Liver (tissue), 3 donors: ENCODE measurements around the gene IMPDH2.

Experiments used
- EGR1 ChIP-seq, 2 donors: IDR thresholded peaks; 2 replicates each; pipeline ENCODE4 v1.6.1; 2016 to 2018; ENCODE audit warnings: antibody characterized with exemption in 2 of 2, low read depth in 2 of 2
- FOXA1 ChIP-seq: IDR thresholded peaks from 2 replicates; pipeline ENCODE4 v1.6.1; 2016; ENCODE audit warnings: antibody characterized with exemption
- FOXA2 ChIP-seq: IDR thresholded peaks from 2 replicates; pipeline ENCODE4 v1.6.1; 2016; ENCODE audit warnings: antibody characterized with exemption
- JUND ChIP-seq, 2 donors: IDR thresholded peaks; 2 replicates each; pipeline ENCODE4 v1.6.1; 2016; ENCODE audit warnings: antibody characterized with exemption in 2 of 2
- RXRA ChIP-seq, 2 donors: IDR thresholded peaks; 2 replicates each; pipeline ENCODE4 v1.6.1; 2017 to 2018; ENCODE audit warnings: antibody characterized with exemption in 2 of 2, mild to moderate bottlenecking in 1 of 2
- TAF1 ChIP-seq: conservative IDR thresholded peaks from 2 replicates; pipeline ENCODE4 v1.6.1; 2016; ENCODE audit warnings: antibody characterized with exemption, mild to moderate bottlenecking
- TF ChIP-seq, protein P1 (sequence below): fragments of 150-350 bp; IDR thresholded peaks from 2 replicates; pipeline ENCODE4 v1.5.1; 2017; ENCODE audit warnings: improper control_type of control experiment, low read depth, low read length; ENCODE audit not compliant: missing input control
- TF ChIP-seq, protein P2 (sequence below): IDR thresholded peaks from 2 replicates; pipeline ENCODE4 v1.6.1; 2016; ENCODE audit warnings: antibody characterized with exemption, mild to moderate bottlenecking
- TF ChIP-seq, protein P3 (sequence below): IDR thresholded peaks from 2 replicates; pipeline ENCODE4 v1.6.1; 2016; ENCODE audit warnings: antibody characterized with exemption
- donor health status: healthy.
- donor health status: healthy.

DNA sequence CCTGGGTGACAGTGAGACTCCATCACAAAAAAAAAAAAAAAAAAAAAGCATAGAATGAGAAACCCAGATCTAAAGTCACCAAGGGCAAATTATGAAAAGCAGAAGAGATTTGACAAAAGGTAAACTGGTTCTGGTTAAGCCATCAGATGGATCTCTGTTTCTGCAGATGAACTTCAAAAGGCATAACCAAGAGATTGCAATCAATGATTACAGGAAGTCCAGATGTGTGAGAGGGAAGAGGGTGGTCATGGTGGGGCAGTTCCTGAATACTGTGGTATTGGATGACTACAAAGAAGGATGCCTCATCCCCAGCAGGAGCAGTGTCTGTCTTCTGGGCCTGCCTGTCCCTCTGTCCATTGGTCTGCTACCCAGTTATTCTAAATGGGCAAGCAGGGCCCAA, 35.4 kb downstream of the IMPDH2 start:
- no peak for TF ChIP-seq EGR1 (IDR thresholded peaks at IDR 0.05; ENCODE audit: low read depth in 2 of 2)
- TF ChIP-seq, protein P1, sequence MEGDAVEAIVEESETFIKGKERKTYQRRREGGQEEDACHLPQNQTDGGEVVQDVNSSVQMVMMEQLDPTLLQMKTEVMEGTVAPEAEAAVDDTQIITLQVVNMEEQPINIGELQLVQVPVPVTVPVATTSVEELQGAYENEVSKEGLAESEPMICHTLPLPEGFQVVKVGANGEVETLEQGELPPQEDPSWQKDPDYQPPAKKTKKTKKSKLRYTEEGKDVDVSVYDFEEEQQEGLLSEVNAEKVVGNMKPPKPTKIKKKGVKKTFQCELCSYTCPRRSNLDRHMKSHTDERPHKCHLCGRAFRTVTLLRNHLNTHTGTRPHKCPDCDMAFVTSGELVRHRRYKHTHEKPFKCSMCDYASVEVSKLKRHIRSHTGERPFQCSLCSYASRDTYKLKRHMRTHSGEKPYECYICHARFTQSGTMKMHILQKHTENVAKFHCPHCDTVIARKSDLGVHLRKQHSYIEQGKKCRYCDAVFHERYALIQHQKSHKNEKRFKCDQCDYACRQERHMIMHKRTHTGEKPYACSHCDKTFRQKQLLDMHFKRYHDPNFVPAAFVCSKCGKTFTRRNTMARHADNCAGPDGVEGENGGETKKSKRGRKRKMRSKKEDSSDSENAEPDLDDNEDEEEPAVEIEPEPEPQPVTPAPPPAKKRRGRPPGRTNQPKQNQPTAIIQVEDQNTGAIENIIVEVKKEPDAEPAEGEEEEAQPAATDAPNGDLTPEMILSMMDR: no peak
- TF ChIP-seq TAF1: no peak
- TF ChIP-seq, protein P2, sequence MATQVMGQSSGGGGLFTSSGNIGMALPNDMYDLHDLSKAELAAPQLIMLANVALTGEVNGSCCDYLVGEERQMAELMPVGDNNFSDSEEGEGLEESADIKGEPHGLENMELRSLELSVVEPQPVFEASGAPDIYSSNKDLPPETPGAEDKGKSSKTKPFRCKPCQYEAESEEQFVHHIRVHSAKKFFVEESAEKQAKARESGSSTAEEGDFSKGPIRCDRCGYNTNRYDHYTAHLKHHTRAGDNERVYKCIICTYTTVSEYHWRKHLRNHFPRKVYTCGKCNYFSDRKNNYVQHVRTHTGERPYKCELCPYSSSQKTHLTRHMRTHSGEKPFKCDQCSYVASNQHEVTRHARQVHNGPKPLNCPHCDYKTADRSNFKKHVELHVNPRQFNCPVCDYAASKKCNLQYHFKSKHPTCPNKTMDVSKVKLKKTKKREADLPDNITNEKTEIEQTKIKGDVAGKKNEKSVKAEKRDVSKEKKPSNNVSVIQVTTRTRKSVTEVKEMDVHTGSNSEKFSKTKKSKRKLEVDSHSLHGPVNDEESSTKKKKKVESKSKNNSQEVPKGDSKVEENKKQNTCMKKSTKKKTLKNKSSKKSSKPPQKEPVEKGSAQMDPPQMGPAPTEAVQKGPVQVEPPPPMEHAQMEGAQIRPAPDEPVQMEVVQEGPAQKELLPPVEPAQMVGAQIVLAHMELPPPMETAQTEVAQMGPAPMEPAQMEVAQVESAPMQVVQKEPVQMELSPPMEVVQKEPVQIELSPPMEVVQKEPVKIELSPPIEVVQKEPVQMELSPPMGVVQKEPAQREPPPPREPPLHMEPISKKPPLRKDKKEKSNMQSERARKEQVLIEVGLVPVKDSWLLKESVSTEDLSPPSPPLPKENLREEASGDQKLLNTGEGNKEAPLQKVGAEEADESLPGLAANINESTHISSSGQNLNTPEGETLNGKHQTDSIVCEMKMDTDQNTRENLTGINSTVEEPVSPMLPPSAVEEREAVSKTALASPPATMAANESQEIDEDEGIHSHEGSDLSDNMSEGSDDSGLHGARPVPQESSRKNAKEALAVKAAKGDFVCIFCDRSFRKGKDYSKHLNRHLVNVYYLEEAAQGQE: no peak
- TF ChIP-seq JUND (IDR thresholded peaks at IDR 0.05): no peak
- TF ChIP-seq FOXA1: no peak
- TF ChIP-seq FOXA2: no peak
- TF ChIP-seq RXRA (IDR thresholded peaks at IDR 0.05): no peak
- TF ChIP-seq, protein P3, sequence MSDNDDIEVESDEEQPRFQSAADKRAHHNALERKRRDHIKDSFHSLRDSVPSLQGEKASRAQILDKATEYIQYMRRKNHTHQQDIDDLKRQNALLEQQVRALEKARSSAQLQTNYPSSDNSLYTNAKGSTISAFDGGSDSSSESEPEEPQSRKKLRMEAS: no peak
